Measurements from ENCODE around the gene AGPS.

GRCh38 chr2:177403838-177404237 is 11.3 kb downstream of the AGPS start:
- no peak for TF ChIP-seq EZH2phosphoT487 (IDR thresholded peaks at IDR 0.05; ENCODE audit: borderline replicate concordance, low read length)
- no peak for TF ChIP-seq CTCF (IDR thresholded peaks at IDR 0.05; ENCODE audit: low read depth, low read length, poor library complexity, severe bottlenecking)
